GM12878 (cell line): ENCODE measurements around the gene ACTMAP. TPM values are rescaled to one million over a fixed set of nuclear protein-coding genes. Genes with fewer than 3 reads are reported as not detected.

Experiments used
- BCLAF1 ChIP-seq: fragments of 450-650 bp; IDR thresholded peaks from 2 replicates; pipeline ENCODE4 v1.6.1; 2017; ENCODE audit warnings: antibody characterized with exemption, mild to moderate bottlenecking, moderate library complexity
- CBX5 ChIP-seq: sonication (generic); IDR thresholded peaks from 2 replicates; pipeline ENCODE4 v1.6.1; 2016; ENCODE audit warnings: low read depth, moderate library complexity, mild to moderate bottlenecking, inconsistent platforms
- CEBPB ChIP-seq, 2 experiments: fragments of 150-350 bp in 1 of 2; IDR thresholded peaks; 2 replicates each; pipeline ENCODE4 v1.6.1; 2012 to 2014; ENCODE audit warnings: low read depth in 2 of 2, low read length in 2 of 2, borderline replicate concordance in 1 of 2, inconsistent platforms in 1 of 2
- CTCF ChIP-seq, 3 experiments: IDR thresholded peaks in 2 of 3; conservative IDR thresholded peaks in 1 of 3; 2 replicates each; pipeline ENCODE4 v1.5.1; 2011; ENCODE audit warnings: low read depth in 3 of 3, low read length in 3 of 3, mild to moderate bottlenecking in 3 of 3, control low read depth in 2 of 3, moderate library complexity in 2 of 3, inconsistent platforms in 1 of 3, mixed read lengths in 1 of 3; ENCODE audit not compliant: control insufficient read depth in 2 of 3, insufficient read depth in 1 of 3; ENCODE audit errors: extremely low read depth in 1 of 3
- EGR1 ChIP-seq, 2 experiments: IDR thresholded peaks; 1 replicate in 1 of 2; 2 replicates in 1 of 2; pipeline ENCODE4 v1.6.1; 2011 to 2012; ENCODE audit warnings: low read depth in 2 of 2, low read length in 2 of 2, borderline replicate concordance in 1 of 2, mild to moderate bottlenecking in 1 of 2, moderate library complexity in 1 of 2
- IRF4 ChIP-seq: IDR thresholded peaks from 2 replicates; pipeline ENCODE4 v1.6.1; 2011; ENCODE audit warnings: low read depth, low read length
- RFX5 ChIP-seq: IDR thresholded peaks from 2 replicates; pipeline ENCODE4 v1.6.1; 2011; ENCODE audit warnings: low read depth, low read length, improper control_type of control experiment
- ZBTB11 ChIP-seq: fragments of 450-650 bp; formaldehyde crosslinking; IDR thresholded peaks from 2 replicates; pipeline ENCODE4 v1.5.0; 2022; ENCODE audit warnings: mild to moderate bottlenecking, missing genetic modification characterization
- ZBTB4 ChIP-seq: fragments of 450-650 bp; formaldehyde crosslinking; IDR thresholded peaks from 2 replicates; pipeline ENCODE4 v1.4.0; 2022; ENCODE audit warnings: mild to moderate bottlenecking, moderate library complexity
- polyA plus RNA-seq, 11 experiments: library from polyadenylated mRNA; depleted of rRNA in 4 of 11; unstranded in 6 of 11; stranded (reverse) in 5 of 11; fragments of >200 nt; fragmentation: Nextera tagmentation in 4 of 11; fragmentation: Illumina TruSeq in 1 of 11; extraction: Ambion mirVana in 4 of 11; extraction: Trizol in 1 of 11; gene quantifications; 1 replicate in 1 of 11; 2 replicates in 10 of 11; pipeline versions ENCODE4 v1.2.1 to v1.2.3, GENCODE V29; 2011 to 2016; ENCODE audit warnings: inconsistent platforms in 2 of 11, missing spikeins in 2 of 11, low read depth in 1 of 11
- total RNA-seq, 4 experiments: library from RNA; depleted of rRNA in 3 of 4; stranded (reverse); fragments of >200 nt in 3 of 4; fragmentation: Illumina TruSeq in 1 of 4; extraction: Trizol in 1 of 4; gene quantifications; 2 replicates each; pipeline versions ENCODE4 v1.2.1 to v1.2.3, GENCODE V29; 2013 to 2021
- TF ChIP-seq, protein P1 (sequence below): fragments of 450-650 bp; IDR thresholded peaks from 2 replicates; pipeline ENCODE4 v1.6.1; 2017; ENCODE audit warnings: mild to moderate bottlenecking, moderate library complexity

ACTMAP gene
- total and polyA plus RNA-seq, 10 of the 15 experiments (the other 5 are each of a cell fraction or from before 2014, with no cell fraction given): 3.0 to 26.2 (median 11.1) TPM

- TF ChIP-seq ZBTB4 (CRISPR knock-in tag) (no peak), EGR1 (IDR thresholded peaks at IDR 0.05; ENCODE audit: borderline replicate concordance in 1 of 2, low read depth in 2 of 2, low read length in 2 of 2) (no peak), IRF4 (peak; percentile 72), CTCF (IDR thresholded peaks at IDR 0.05 in 2 of 3, conservative IDR thresholded peaks at IDR 0.05 in 1 of 3; ENCODE audit: control insufficient read depth in 2 of 3, extremely low read depth in 1 of 3, insufficient read depth in 1 of 3, low read depth in 3 of 3, low read length in 3 of 3) (no peak), RFX5 (peak; percentile 99), ZBTB11 (CRISPR knock-in tag) (no peak), CEBPB (IDR thresholded peaks at IDR 0.05; ENCODE audit: borderline replicate concordance in 1 of 2, low read depth in 2 of 2, low read length in 2 of 2) (peak in 1 of 2 experiments; percentile 80; a peak in 1 of 4 replicates), BCLAF1 (no peak), CBX5 (peak; percentile 73; the same call in 1 of the 2 replicates)
- TF ChIP-seq, protein P1, sequence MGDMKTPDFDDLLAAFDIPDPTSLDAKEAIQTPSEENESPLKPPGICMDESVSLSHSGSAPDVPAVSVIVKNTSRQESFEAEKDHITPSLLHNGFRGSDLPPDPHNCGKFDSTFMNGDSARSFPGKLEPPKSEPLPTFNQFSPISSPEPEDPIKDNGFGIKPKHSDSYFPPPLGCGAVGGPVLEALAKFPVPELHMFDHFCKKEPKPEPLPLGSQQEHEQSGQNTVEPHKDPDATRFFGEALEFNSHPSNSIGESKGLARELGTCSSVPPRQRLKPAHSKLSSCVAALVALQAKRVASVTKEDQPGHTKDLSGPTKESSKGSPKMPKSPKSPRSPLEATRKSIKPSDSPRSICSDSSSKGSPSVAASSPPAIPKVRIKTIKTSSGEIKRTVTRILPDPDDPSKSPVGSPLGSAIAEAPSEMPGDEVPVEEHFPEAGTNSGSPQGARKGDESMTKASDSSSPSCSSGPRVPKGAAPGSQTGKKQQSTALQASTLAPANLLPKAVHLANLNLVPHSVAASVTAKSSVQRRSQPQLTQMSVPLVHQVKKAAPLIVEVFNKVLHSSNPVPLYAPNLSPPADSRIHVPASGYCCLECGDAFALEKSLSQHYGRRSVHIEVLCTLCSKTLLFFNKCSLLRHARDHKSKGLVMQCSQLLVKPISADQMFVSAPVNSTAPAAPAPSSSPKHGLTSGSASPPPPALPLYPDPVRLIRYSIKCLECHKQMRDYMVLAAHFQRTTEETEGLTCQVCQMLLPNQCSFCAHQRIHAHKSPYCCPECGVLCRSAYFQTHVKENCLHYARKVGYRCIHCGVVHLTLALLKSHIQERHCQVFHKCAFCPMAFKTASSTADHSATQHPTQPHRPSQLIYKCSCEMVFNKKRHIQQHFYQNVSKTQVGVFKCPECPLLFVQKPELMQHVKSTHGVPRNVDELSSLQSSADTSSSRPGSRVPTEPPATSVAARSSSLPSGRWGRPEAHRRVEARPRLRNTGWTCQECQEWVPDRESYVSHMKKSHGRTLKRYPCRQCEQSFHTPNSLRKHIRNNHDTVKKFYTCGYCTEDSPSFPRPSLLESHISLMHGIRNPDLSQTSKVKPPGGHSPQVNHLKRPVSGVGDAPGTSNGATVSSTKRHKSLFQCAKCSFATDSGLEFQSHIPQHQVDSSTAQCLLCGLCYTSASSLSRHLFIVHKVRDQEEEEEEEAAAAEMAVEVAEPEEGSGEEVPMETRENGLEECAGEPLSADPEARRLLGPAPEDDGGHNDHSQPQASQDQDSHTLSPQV: no peak
These were observed 26.8 kb upstream of the ACTMAP start (continued) for GRCh38 chr19:40776932-40777644.
